GM23338 (cell line): Measurements from ENCODE around the gene HACD2. TPM values are rescaled to one million over a fixed set of nuclear protein-coding genes. Genes with fewer than 3 reads are reported as not detected.

Source experiments
- ATAC-seq: fragments of 200-7000 bp; cut with Tn5 transposase; 3 replicates; pipeline ENCODE4 v1.9.1; 2020
- DNase-seq: peaks from one replicate; pipeline ENCODE4 v3.0.0-alpha.2; 2015; ENCODE audit warnings: low spot score
- H2AFZ ChIP-seq: fragments of 200-600 bp; sonication (generic); 2 replicates; pipeline ENCODE4 v1.8.0; 2016; ENCODE audit warnings: antibody characterized with exemption, mild to moderate bottlenecking, moderate library complexity
- H3F3A ChIP-seq: fragments of 200-600 bp; sonication (generic); replicated peaks from 2 replicates; pipeline ENCODE4 v1.8.0; 2017; ENCODE audit warnings: antibody characterized with exemption, mixed run types, low read depth
- H3K27ac ChIP-seq: fragments of 200-600 bp; sonication (generic); 2 replicates; pipeline ENCODE4 v1.6.1; 2016; ENCODE audit warnings: low read depth
- H3K27me3 ChIP-seq: fragments of 200-600 bp; sonication (generic); 2 replicates; pipeline ENCODE4 v1.8.0; 2016; ENCODE audit warnings: mild to moderate bottlenecking, mixed run types, moderate library complexity; ENCODE audit not compliant: insufficient read depth
- H3K36me3 ChIP-seq: fragments of 200-600 bp; sonication (generic); 2 replicates; pipeline ENCODE4 v1.8.0; 2016; ENCODE audit warnings: mild to moderate bottlenecking; ENCODE audit not compliant: insufficient read depth
- H3K4me1 ChIP-seq: fragments of 200-600 bp; sonication (generic); 2 replicates; pipeline ENCODE4 v1.8.0; 2016; ENCODE audit warnings: mild to moderate bottlenecking, moderate library complexity; ENCODE audit not compliant: insufficient read depth
- H3K4me2 ChIP-seq: fragments of 200-600 bp; sonication (generic); 2 replicates; pipeline ENCODE4 v1.7.1; 2017; ENCODE audit warnings: mixed run types
- H3K4me3 ChIP-seq: fragments of 200-600 bp; sonication (generic); 2 replicates; pipeline ENCODE4 v1.6.1; 2016; ENCODE audit warnings: mixed run types
- H3K79me2 ChIP-seq: fragments of 200-600 bp; sonication (generic); replicated peaks from 2 replicates; pipeline ENCODE4 v1.8.0; 2017; ENCODE audit warnings: mild to moderate bottlenecking; ENCODE audit not compliant: insufficient read depth
- H3K9me2 ChIP-seq: fragments of 200-600 bp; sonication (generic); 2 replicates; pipeline ENCODE4 v1.8.0; 2017; ENCODE audit not compliant: insufficient read depth
- H4K20me1 ChIP-seq: fragments of 200-600 bp; sonication (generic); replicated peaks from 2 replicates; pipeline ENCODE4 v1.8.0; 2017; ENCODE audit warnings: mild to moderate bottlenecking; ENCODE audit not compliant: insufficient read depth
- H3K27ac Mint-ChIP-seq: 2 replicates; pipeline ENCODE4 v1.8.0; 2020; ENCODE audit warnings: inconsistent platforms, mild to moderate bottlenecking, moderate library complexity, mixed read lengths
- H3K27me3 Mint-ChIP-seq: 3 replicates; pipeline ENCODE4 v1.8.0; 2022; ENCODE audit warnings: low read depth, mild to moderate bottlenecking, moderate library complexity, mixed read lengths, inconsistent platforms; ENCODE audit not compliant: insufficient read depth, poor library complexity
- H3K36me3 Mint-ChIP-seq: 3 replicates; pipeline ENCODE4 v1.8.0; 2021; ENCODE audit warnings: low read depth, mild to moderate bottlenecking, inconsistent platforms, moderate library complexity, mixed read lengths
- H3K4me1 Mint-ChIP-seq: 3 replicates; pipeline ENCODE4 v1.8.0; 2020; ENCODE audit warnings: mild to moderate bottlenecking, inconsistent platforms, mixed read lengths
- H3K4me3 Mint-ChIP-seq: 3 replicates; pipeline ENCODE4 v1.8.0; 2021; ENCODE audit warnings: moderate library complexity, mild to moderate bottlenecking, inconsistent platforms, mixed read lengths
- H3K9me3 Mint-ChIP-seq: 3 replicates; pipeline ENCODE4 v1.8.0; 2020; ENCODE audit warnings: moderate library complexity, mild to moderate bottlenecking, inconsistent platforms, mixed read lengths
- CREB1 ChIP-seq: fragments of 250-450 bp; sonication (Bioruptor Pico); IDR thresholded peaks from 2 replicates; pipeline ENCODE4 v1.5.0; 2020; ENCODE audit warnings: low read depth, mild to moderate bottlenecking, moderate library complexity
- CTCF ChIP-seq, 2 experiments: fragments of 200-600 bp in 1 of 2; sonication (generic) in 1 of 2; conservative IDR thresholded peaks; 2 replicates each; pipeline versions ENCODE4 v1.5.1 to v1.6.1; 2016 to 2017; ENCODE audit warnings: antibody characterized with exemption in 2 of 2, low read depth in 2 of 2, mild to moderate bottlenecking in 2 of 2, moderate library complexity in 1 of 2
- EZH2 ChIP-seq: fragments of 200-600 bp; sonication (generic); IDR thresholded peaks from one replicate; pipeline ENCODE4 v1.8.0; 2017; ENCODE audit warnings: antibody characterized with exemption, mild to moderate bottlenecking, low read depth; ENCODE audit not compliant: unreplicated experiment
- EZH2phosphoT487 ChIP-seq: fragments of 200-600 bp; sonication (generic); IDR thresholded peaks from one replicate; pipeline ENCODE4 v1.8.1; 2018; ENCODE audit warnings: antibody characterized with exemption; ENCODE audit not compliant: unreplicated experiment
- JUNB ChIP-seq: IDR thresholded peaks from one replicate; pipeline ENCODE4 v1.6.1; 2016; ENCODE audit warnings: antibody characterized with exemption; ENCODE audit not compliant: unreplicated experiment
- NANOG ChIP-seq: IDR thresholded peaks from 2 replicates; pipeline ENCODE4 v1.6.1; 2016; ENCODE audit warnings: antibody characterized with exemption, borderline replicate concordance
- POLR2AphosphoS5 ChIP-seq: IDR thresholded peaks from 2 replicates; pipeline ENCODE4 v1.6.1; 2016; ENCODE audit warnings: antibody characterized with exemption, low read depth
- STAT1 ChIP-seq: IDR thresholded peaks from one replicate; pipeline ENCODE4 v1.6.1; 2016; ENCODE audit warnings: antibody characterized with exemption; ENCODE audit not compliant: unreplicated experiment
- ZNF114 ChIP-seq: fragments of 250-450 bp; sonication (Bioruptor Pico); IDR thresholded peaks from 2 replicates; pipeline ENCODE4 v1.5.0; 2020; ENCODE audit warnings: mild to moderate bottlenecking, moderate library complexity
- ZNF331 ChIP-seq: fragments of 250-450 bp; sonication (Bioruptor Pico); IDR thresholded peaks from 2 replicates; pipeline ENCODE4 v1.5.0; 2020; ENCODE audit warnings: low read depth, mild to moderate bottlenecking, moderate library complexity
- polyA plus RNA-seq: library from polyadenylated mRNA; unstranded; fragments of >200 nt; fragmentation: Nextera tagmentation; extraction: Ambion mirVana; gene quantifications from 2 replicates; pipeline ENCODE4 v1.2.1, GENCODE V29; 2016
- total RNA-seq: library from RNA; depleted of rRNA; stranded (reverse); fragments of >200 nt; shearing (Covaris generic); gene quantifications from 2 replicates; pipeline ENCODE4 v1.2.3, GENCODE V29; 2014
- TF ChIP-seq, protein P1 (sequence below): IDR thresholded peaks from 2 replicates; pipeline ENCODE4 v1.6.1; 2016; ENCODE audit warnings: antibody characterized with exemption
- TF ChIP-seq, protein P2 (sequence below): IDR thresholded peaks from one replicate; pipeline ENCODE4 v1.6.1; 2018; ENCODE audit warnings: antibody characterized with exemption; ENCODE audit not compliant: unreplicated experiment

Gene HACD2
- total and polyA plus RNA-seq, 2 experiments from 2014 or later, result 13.4 to 31.5 TPM

DNA sequence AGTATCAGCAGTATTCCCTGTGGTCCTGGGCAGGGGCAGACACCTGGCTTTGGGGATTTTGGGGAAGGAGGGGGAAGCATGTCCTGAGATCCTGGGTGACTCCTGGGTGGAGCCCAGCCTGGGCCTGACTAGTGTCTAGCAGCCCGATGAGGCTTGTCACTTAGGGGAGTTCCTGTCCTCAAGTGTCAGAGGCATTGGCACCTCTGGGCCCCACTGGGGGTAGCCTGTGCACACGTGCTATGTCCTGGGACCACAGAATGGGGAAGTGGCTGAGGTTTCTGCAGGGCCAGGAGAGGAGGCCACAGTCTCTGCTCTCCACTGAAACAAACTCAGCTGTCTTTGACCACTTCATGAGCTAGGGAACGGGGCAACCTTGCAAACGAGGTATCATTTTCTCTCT lies 104.4 kb downstream of the HACD2 start (continued):
- TF ChIP-seq ZNF331, result no peak
- TF ChIP-seq ZNF114 (CRISPR knock-in tag), result no peak
- no peak for TF ChIP-seq POLR2AphosphoS5
- no peak for TF ChIP-seq CREB1 (CRISPR knock-in tag)
- TF ChIP-seq, protein P1, sequence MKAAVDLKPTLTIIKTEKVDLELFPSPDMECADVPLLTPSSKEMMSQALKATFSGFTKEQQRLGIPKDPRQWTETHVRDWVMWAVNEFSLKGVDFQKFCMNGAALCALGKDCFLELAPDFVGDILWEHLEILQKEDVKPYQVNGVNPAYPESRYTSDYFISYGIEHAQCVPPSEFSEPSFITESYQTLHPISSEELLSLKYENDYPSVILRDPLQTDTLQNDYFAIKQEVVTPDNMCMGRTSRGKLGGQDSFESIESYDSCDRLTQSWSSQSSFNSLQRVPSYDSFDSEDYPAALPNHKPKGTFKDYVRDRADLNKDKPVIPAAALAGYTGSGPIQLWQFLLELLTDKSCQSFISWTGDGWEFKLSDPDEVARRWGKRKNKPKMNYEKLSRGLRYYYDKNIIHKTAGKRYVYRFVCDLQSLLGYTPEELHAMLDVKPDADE, result no peak
- no peak for TF ChIP-seq EZH2phosphoT487

- H4K20me1 ChIP-seq, result no peaks in the 10 kb centered on the region
- H3K27ac Mint-ChIP-seq, result no peak overlapping the region
- TF ChIP-seq ZNF114 (CRISPR knock-in tag) (no peak), EZH2phosphoT487 (no peak), POLR2AphosphoS5 (no peak), STAT1 (no peak), ZNF331 (no peak), CREB1 (CRISPR knock-in tag) (no peak), NANOG (no peak), JUNB (no peak), EZH2 (no peak), CTCF (conservative IDR thresholded peaks at IDR 0.05; ENCODE audit: low read depth in 2 of 2) (no peak)
- TF ChIP-seq, protein P2, sequence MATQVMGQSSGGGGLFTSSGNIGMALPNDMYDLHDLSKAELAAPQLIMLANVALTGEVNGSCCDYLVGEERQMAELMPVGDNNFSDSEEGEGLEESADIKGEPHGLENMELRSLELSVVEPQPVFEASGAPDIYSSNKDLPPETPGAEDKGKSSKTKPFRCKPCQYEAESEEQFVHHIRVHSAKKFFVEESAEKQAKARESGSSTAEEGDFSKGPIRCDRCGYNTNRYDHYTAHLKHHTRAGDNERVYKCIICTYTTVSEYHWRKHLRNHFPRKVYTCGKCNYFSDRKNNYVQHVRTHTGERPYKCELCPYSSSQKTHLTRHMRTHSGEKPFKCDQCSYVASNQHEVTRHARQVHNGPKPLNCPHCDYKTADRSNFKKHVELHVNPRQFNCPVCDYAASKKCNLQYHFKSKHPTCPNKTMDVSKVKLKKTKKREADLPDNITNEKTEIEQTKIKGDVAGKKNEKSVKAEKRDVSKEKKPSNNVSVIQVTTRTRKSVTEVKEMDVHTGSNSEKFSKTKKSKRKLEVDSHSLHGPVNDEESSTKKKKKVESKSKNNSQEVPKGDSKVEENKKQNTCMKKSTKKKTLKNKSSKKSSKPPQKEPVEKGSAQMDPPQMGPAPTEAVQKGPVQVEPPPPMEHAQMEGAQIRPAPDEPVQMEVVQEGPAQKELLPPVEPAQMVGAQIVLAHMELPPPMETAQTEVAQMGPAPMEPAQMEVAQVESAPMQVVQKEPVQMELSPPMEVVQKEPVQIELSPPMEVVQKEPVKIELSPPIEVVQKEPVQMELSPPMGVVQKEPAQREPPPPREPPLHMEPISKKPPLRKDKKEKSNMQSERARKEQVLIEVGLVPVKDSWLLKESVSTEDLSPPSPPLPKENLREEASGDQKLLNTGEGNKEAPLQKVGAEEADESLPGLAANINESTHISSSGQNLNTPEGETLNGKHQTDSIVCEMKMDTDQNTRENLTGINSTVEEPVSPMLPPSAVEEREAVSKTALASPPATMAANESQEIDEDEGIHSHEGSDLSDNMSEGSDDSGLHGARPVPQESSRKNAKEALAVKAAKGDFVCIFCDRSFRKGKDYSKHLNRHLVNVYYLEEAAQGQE, result no peak
- TF ChIP-seq, protein P1, result no peak
Observed at GRCh38 chr3:123479891-123480290, 105.0 kb downstream of the HACD2 start.

More at GRCh38 chr3:123479891-123480290, 105.0 kb downstream of the HACD2 start:
- Histone ChIP-seq H3K27ac (no peak overlapping the region), H2AFZ (no peak overlapping the region), H3K36me3 (no peaks in the 10 kb centered on the region), H3K27me3 (no peaks in the 10 kb centered on the region), H3K4me3 (no peak overlapping the region), H3K9me2 (no peaks in the 10 kb centered on the region), H3K4me2 (no peak overlapping the region), H3K79me2 (no peaks in the 10 kb centered on the region), H3F3A (no peaks in the 10 kb centered on the region), H3K4me1 (no peaks in the 10 kb centered on the region)
- DNase-seq (no peak), ATAC-seq (no peak)
- Mint-ChIP-seq H3K27me3 (peaks cover 15% of the 10 kb centered on the region), H3K36me3 (no peaks in the 10 kb centered on the region), H3K4me1 (peaks cover 3% of the 10 kb centered on the region; the same call in 2 of the 3 replicates), H3K9me3 (no peaks in the 10 kb centered on the region), H3K4me3 (no peak overlapping the region; the same call in 2 of the 3 replicates)
